Neuron (in vitro differentiated cells): ENCODE results near the gene RALGPS1.

Experiments used
- H2AFZ ChIP-seq: one replicate; pipeline ENCODE4 v1.6.1; 2013; ENCODE audit warnings: low read depth, mild to moderate bottlenecking, inconsistent platforms, low read length, moderate library complexity
- H3K27me3 ChIP-seq: one replicate; pipeline ENCODE4 v1.6.1; 2013; ENCODE audit warnings: low read length; ENCODE audit not compliant: insufficient read depth
- H3K36me3 ChIP-seq: one replicate; pipeline ENCODE4 v1.6.1; 2013; ENCODE audit warnings: low read length; ENCODE audit not compliant: insufficient read depth
- H3K4me1 ChIP-seq: one replicate; pipeline ENCODE4 v1.6.1; 2013; ENCODE audit warnings: low read length; ENCODE audit not compliant: insufficient read depth
- H3K4me3 ChIP-seq: 2 replicates; pipeline ENCODE4 v1.5.1; 2013; ENCODE audit warnings: mild to moderate bottlenecking, low read length, moderate library complexity
- H3K9me3 ChIP-seq: one replicate; pipeline ENCODE4 v1.6.1; 2013; ENCODE audit warnings: low read length

Gene RALGPS1

DNA sequence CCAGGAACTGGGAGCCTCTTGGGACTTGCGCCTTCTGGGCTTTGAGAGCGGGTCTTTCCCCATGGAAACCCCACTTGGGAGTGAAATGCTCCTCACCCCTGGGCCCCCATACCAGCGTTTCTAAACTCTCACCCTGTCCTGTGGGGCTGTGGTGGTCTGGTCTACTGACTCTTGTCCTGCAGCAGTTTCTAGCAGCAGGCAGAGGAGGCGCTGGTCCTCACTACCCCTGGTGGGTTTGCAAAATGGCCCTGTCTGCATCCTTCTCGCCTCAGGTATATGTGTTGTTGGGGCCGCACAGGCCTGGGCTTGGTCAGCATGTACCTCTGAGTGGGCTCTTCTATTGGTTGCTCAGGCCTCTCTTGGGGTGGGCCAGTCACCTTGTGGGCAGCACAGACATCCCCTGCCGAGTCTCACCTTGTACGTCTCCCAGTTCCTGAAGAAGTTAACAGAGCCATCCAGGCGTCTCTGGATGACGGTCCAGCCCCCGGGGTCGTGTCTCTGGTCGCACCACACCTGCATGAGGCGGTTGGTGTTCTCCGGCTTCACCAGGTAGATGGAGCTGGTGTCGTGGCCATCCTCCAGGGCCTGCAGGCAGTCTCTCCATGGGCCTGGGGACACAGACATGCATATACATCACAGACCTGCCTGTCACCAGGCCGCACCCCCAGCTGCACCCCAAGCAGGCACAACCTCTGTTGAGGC, 178.9 kb downstream of the RALGPS1 start:
- H3K4me1 ChIP-seq, result no peaks in the 10 kb centered on the region
- H3K9me3 ChIP-seq, result no peaks in the 10 kb centered on the region
- peaks cover 14% of the 10 kb centered on the region for H3K36me3 ChIP-seq
- H3K4me3 ChIP-seq, result no peak overlapping the region
- no peak overlapping the region for H2AFZ ChIP-seq
- no peaks in the 10 kb centered on the region for H3K27me3 ChIP-seq

DNA sequence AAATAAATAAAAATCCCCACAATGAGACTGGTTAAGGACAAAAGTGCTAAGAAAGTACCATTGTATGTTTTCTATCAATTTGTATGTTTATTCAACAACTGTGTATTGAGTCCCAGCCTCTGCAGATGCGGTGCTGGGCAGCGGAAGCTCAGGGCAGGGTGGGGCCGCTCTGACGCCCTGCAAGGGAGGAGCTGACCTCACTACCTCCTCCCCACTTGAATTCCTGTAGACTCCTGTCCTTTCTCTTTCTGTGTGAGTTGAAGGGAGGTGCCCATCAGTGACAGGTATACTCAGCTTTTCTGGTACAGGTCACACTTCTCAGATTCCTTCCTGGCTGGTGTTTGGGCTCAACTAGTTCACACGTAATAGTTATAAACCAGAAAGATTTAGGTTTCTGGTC, 180.8 kb downstream of the RALGPS1 start:
- Histone ChIP-seq H3K9me3 (no peaks in the 10 kb centered on the region), H3K4me3 (no peak overlapping the region), H2AFZ (no peak overlapping the region), H3K4me1 (no peaks in the 10 kb centered on the region), H3K27me3 (no peaks in the 10 kb centered on the region), H3K36me3 (peaks cover 10% of the 10 kb centered on the region)

DNA sequence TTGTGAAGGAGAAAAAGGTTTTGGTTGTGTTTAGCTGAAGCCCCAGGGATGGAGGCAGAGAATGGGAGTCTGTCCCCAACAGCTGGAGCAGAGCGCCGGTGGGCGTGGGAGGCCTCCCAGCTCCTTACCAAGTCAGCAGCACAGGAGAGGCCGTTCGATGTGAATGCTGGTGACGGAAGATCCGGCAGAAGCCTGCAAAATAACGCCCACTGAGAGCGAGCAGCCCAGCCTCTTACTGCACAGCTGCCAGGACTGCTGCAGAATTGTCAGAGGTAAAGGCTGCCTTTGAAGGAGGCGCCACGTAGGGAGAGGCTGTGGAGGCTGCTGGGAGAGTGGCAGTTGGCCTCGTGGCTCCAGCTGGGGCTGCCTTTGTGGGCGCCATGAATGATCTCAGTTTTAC, 181.6 kb downstream of the RALGPS1 start:
- Histone ChIP-seq H3K4me1 (no peaks in the 10 kb centered on the region), H3K9me3 (no peaks in the 10 kb centered on the region), H3K4me3 (no peak overlapping the region), H2AFZ (no peak overlapping the region), H3K27me3 (no peaks in the 10 kb centered on the region), H3K36me3 (peaks cover 6% of the 10 kb centered on the region)

DNA sequence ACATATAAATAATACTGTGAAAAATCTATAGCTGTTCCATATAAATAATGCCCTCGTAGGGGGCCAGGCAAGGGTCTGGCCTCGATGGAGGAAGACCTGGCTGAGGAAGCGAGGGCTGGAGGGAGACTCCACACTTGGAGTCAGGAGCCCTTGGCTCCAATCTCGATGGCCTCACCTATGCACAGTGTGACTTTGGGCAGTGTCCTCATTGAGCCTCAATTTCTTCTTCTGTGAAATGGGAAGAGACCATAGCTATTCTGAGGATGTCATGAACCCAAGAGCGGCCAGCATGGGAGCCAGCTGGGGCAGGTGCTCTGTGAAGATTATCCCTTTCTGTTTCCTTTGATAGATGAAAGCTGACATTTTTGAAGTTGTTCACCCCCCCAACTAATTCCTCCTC, 183.1 kb downstream of the RALGPS1 start:
- peaks cover 1% of the 10 kb centered on the region for H3K36me3 ChIP-seq
- no peaks in the 10 kb centered on the region for H3K27me3 ChIP-seq

DNA sequence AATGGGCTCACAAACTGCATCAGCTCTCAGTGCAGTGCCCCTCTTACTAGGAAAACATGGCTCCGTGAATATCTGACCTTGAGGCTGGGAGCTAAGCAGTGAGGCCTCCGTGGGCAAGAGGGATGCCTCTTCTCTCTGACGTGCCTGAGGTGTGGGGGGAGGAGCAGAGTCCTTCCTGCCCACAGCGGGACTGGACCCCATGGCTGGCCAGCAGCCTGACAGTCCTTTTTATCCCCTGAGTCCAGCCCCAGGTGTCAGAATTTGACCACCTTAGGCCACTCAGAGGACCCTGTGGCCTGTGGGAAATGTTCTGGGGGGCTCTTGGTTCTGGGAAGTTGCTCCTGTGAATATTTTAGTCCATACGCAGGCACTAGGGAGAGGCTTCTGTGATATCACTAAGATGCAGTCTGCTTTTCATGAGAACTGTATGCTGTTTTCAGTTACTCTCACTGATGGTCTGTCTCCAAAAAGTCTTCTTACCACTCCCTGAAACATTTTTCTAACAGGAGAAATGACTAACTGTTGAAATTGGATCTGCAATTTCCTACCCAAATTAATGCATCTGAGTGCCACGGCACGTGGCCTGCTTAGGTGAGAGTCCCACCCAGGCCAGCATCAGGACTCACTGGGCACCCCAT, 184.5 kb downstream of the RALGPS1 start:
- H3K4me1 ChIP-seq, result no peaks in the 10 kb centered on the region
- no peaks in the 10 kb centered on the region for H3K9me3 ChIP-seq
- no peak overlapping the region for H3K4me3 ChIP-seq
- H2AFZ ChIP-seq, result no peak overlapping the region
- H3K27me3 ChIP-seq, result no peaks in the 10 kb centered on the region
- H3K36me3 ChIP-seq, result no peaks in the 10 kb centered on the region

More for the DNA sequence above, 183.1 kb downstream of the RALGPS1 start:
- no peak overlapping the region for H3K4me3 ChIP-seq
- no peaks in the 10 kb centered on the region for H3K4me1 ChIP-seq
- H3K9me3 ChIP-seq, result no peaks in the 10 kb centered on the region
- no peak overlapping the region for H2AFZ ChIP-seq

DNA sequence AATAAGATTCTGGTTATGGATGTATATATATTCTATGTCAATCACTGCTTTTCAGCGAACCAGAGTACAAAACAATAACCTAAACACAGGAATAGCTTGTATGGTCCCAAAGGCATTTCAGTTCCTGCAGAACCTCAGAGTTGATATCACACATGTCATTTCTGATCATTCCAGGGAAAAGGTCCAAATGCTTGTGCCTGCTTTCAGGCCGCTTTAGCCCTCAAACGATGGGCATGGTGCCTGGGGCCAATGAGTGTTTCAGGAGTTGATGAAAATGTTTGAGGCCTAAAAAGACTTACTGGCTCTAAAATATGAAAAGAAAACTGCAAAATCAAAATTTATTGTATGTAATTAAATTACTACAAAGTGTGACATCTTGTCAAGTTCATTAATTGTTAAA, 185.1 kb downstream of the RALGPS1 start:
- no peak overlapping the region for H3K4me3 ChIP-seq
- H3K36me3 ChIP-seq, result no peaks in the 10 kb centered on the region
- no peak overlapping the region for H2AFZ ChIP-seq
- H3K4me1 ChIP-seq, result no peaks in the 10 kb centered on the region
- no peaks in the 10 kb centered on the region for H3K9me3 ChIP-seq
- no peaks in the 10 kb centered on the region for H3K27me3 ChIP-seq

DNA sequence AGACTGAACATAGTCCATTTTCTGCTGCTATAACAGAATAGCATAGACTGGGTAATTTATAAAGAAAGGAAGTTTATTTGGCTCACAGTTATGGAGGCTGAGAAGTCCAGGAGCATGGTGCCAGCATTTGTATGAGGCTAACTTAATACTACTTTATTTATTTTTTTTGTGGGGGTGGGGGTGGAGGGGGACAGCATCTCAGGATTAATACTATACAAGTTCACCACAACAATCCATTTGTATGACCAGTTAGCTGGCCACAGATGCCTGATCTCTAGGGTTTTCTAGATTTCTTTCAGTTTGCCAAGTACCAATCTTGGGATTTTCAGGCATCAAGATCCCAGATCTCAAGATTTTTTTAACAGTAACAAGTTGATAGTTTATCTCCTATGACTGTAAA, 187.6 kb downstream of the RALGPS1 start:
- no peaks in the 10 kb centered on the region for H3K9me3 ChIP-seq
- H3K36me3 ChIP-seq, result peaks cover 5% of the 10 kb centered on the region
- no peaks in the 10 kb centered on the region for H3K4me1 ChIP-seq
- no peaks in the 10 kb centered on the region for H3K27me3 ChIP-seq
- H2AFZ ChIP-seq, result no peak overlapping the region
- no peak overlapping the region for H3K4me3 ChIP-seq

DNA sequence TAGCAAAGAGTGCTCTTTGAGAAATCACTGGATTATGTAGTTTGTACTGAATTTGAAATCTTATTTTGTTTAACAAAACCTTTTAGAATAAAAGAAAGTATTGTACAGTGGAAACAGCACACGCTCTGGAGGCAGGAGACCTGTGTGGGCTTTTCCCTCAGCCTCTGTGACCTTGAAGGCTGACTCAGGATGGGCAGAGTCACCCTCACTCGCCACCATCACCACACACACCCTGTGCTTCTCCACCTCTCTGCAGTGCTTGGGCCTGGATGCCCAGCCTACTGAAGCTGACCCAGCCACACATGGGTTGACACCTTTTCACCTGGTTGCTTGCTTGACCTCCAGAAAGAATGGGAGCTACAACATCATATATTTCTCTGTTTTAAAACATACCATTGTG, 188.2 kb downstream of the RALGPS1 start:
- Histone ChIP-seq H2AFZ (no peak overlapping the region), H3K27me3 (no peaks in the 10 kb centered on the region), H3K36me3 (peaks cover 11% of the 10 kb centered on the region), H3K9me3 (no peaks in the 10 kb centered on the region), H3K4me1 (no peaks in the 10 kb centered on the region), H3K4me3 (no peak overlapping the region)

DNA sequence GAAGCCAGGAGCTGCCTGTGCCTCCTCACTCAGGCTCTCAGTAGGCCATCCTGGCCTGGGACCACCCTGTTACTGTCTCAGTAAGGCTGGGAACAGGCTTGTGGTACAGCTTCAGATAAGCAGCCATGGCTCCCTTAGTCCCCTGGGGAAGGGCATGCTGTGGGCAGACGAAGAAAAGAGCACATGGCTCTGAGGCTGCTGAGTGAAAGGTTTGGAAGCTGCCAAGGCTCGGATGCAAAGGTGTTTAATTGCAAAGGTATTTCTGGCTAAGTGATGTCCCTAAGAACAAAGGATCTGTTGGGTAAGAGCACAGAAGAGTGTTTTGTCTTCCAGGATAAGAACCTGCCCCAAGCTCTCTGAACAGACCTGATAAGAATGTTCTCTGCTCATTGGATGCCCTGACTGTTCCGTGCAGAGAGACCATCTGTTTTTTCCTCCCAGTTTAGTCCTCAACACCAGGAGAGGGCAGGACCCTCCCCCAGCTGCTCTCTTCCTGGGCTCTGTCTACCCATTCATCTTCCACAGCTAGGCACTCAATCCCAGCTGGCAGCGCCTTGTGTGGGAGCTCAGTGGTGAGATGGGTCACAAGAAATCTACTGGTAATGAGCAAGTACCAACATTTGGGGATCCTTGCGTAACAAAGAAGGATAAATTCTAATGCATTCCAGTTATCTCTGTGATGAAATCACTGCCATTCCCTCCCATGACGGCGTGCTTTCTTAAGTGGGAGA, 190.2 kb downstream of the RALGPS1 start:
- Histone ChIP-seq H3K27me3 (no peaks in the 10 kb centered on the region), H2AFZ (no peak overlapping the region), H3K36me3 (peaks cover 11% of the 10 kb centered on the region), H3K4me3 (no peak overlapping the region), H3K9me3 (no peaks in the 10 kb centered on the region), H3K4me1 (no peaks in the 10 kb centered on the region)

DNA sequence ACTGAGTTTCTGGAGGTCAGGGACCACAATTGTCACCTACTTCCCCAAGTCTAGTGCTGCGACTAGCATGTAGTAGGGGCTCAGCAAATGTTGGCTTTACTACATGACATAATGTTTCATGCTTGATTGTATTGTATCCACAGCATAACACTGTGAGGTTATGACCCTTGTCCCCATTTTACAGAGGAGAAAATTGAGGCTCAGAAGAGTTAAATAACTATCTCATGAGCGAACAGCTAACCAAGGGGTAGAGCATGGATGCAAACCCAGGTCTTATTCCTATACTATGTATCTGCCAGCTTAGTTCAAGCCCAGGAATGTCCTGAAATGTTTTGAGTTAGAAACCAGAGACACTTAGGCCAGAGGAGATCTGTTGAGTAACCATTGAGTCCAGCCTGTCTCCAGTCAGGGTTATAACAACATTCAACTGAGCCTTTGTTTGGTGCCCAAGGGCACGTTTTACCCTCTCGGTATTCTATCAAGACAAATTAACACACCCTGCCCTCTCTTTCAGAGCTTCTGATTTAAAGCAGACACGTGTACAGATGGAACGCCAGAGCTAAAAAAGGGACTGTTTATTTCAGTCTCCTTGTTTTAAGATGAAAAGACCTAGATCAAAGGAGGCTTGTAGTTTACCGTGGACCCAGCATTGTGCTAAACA, 191.4 kb downstream of the RALGPS1 start:
- Histone ChIP-seq H3K36me3 (peaks cover 11% of the 10 kb centered on the region), H2AFZ (no peak overlapping the region), H3K4me1 (no peaks in the 10 kb centered on the region), H3K4me3 (no peak overlapping the region), H3K27me3 (no peaks in the 10 kb centered on the region), H3K9me3 (no peaks in the 10 kb centered on the region)

DNA sequence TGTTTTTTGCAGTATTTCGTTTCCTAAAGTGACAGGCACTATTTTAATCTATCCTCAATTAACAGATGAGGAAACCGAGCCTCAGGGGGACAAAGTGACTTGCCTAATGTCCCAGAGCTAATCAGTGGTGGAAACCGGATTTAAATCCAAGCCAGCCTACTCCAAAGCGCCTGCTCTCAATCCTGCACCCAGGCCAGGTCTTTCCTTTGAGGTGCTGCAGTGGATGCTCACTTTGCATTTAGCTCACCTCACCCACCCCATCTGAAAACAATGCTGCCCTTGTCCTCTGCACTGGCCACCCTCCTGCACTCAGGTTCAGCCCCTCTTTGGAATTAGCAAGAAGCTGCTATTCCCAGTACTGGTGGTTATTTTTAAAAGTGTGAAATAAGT, 191.9 kb downstream of the RALGPS1 start:
- H3K4me1 ChIP-seq, result no peaks in the 10 kb centered on the region
- no peaks in the 10 kb centered on the region for H3K9me3 ChIP-seq
- no peak overlapping the region for H2AFZ ChIP-seq
- H3K36me3 ChIP-seq, result peaks cover 11% of the 10 kb centered on the region
- H3K4me3 ChIP-seq, result no peak overlapping the region
- H3K27me3 ChIP-seq, result no peaks in the 10 kb centered on the region

DNA sequence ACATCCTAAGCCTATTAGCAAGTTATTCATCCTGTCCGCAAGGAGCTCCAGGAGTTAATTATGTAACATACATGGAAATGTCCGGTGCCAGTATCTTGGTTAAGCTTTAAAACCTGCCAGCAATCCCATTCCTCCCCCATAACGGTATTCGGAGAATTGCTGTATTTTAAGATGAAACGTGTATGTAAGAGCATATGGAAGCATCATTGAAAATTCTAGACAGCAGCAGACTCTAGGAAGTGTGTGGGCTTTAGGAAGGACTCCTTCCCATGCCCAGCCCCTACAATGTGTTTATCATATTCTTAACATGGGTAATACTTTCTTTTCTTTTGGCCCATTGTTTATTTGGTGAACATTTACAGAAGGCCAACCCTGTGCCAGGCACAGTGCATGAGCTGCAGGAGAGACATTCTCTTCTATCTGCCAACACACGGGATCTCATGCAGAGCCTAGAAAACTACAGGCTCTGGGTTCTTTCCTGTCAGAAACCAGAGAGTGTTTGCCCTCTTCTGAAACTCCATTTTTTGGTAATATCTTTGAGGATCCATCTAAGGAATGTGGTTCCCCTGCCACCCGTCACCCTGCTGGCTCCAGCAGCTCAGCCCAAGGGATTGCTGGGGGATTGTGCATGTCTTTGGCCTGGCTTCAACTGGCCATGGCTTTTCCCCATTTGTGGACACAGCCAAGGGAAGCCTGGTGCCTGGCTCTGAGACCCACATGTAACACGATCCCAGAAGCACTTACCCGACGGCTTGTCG, 192.8 kb downstream of the RALGPS1 start:
- H3K4me3 ChIP-seq, result no peak overlapping the region
- peaks cover 11% of the 10 kb centered on the region for H3K36me3 ChIP-seq
- H3K4me1 ChIP-seq, result no peaks in the 10 kb centered on the region
- H3K9me3 ChIP-seq, result no peaks in the 10 kb centered on the region
- no peak overlapping the region for H2AFZ ChIP-seq
- no peaks in the 10 kb centered on the region for H3K27me3 ChIP-seq
